Embryonic facial prominence (tissue), 1 donor: Measurements from ENCODE around the gene LRPAP1.

Experiments
- DNase-seq: peaks from one replicate; pipeline ENCODE4 v3.0.0-alpha.2; 2016; ENCODE audit errors: extremely low spot score

LRPAP1 gene

GRCh38 chr4:3501126-3501824 is 30.9 kb downstream of the LRPAP1 start:
- no peak for DNase-seq

- no peak for DNase-seq
Observed at GRCh38 chr4:3500634-3501101, 31.6 kb downstream of the LRPAP1 start.

- no peak for DNase-seq
Observed at GRCh38 chr4:3500111-3500510, 32.1 kb downstream of the LRPAP1 start.

- no peak for DNase-seq
Observed at GRCh38 chr4:3499710-3500109, 32.5 kb downstream of the LRPAP1 start.

- DNase-seq: no peak
Observed at GRCh38 chr4:3498901-3499510, 33.2 kb downstream of the LRPAP1 start.

GRCh38 chr4:3498407-3498806 is 33.8 kb downstream of the LRPAP1 start:
- no peak for DNase-seq

GRCh38 chr4:3497523-3498389 is 34.5 kb downstream of the LRPAP1 start:
- no peak for DNase-seq

GRCh38 chr4:3497095-3497494 is 35.1 kb downstream of the LRPAP1 start:
- no peak for DNase-seq

- DNase-seq: no peak
Observed at GRCh38 chr4:3496021-3496420, 36.2 kb downstream of the LRPAP1 start.

- no peak for DNase-seq
Observed at GRCh38 chr4:3495204-3495975, 36.8 kb downstream of the LRPAP1 start.

- no peak for DNase-seq
Observed at GRCh38 chr4:3494462-3494871, 37.8 kb downstream of the LRPAP1 start.

- no peak for DNase-seq
Observed at GRCh38 chr4:3493720-3494461, 38.3 kb downstream of the LRPAP1 start.

- DNase-seq: no peak
Observed at GRCh38 chr4:3492741-3493719, 39.2 kb downstream of the LRPAP1 start.

GRCh38 chr4:3491681-3492405 is 40.4 kb downstream of the LRPAP1 start:
- DNase-seq: no peak

- DNase-seq: no peak
Observed at GRCh38 chr4:3489451-3489962, 42.7 kb downstream of the LRPAP1 start.

GRCh38 chr4:3488820-3489219 is 43.4 kb downstream of the LRPAP1 start:
- no peak for DNase-seq

- no peak for DNase-seq
Observed at GRCh38 chr4:3487861-3488260, 44.4 kb downstream of the LRPAP1 start.

- DNase-seq: no peak
Observed at GRCh38 chr4:3486541-3487540, 45.4 kb downstream of the LRPAP1 start.
